Calu3 (cell line): Measurements from ENCODE around the gene EYA4. TPM values are rescaled to one million over a fixed set of nuclear protein-coding genes. Genes with fewer than 3 reads are reported as not detected.

Experiments
- BruUV-seq: library from RNA; stranded (reverse); fragments of 400-500 nt; replicated peaks from 2 replicates; lab custom pipeline; 2021; lab: Mats Ljungman, UMichigan
- CTCF ChIA-PET: fragments of 300-600 bp; sonication (Branson Sonifier 250); formaldehyde crosslinking; loops from one replicate; lab custom pipeline; 2022; ENCODE audit warnings: antibody characterized with exemption; lab: Charles Lee
- DNase-seq: peaks from one replicate; pipeline ENCODE4 v3.0.0; 2022
- H3K27ac Mint-ChIP-seq: one replicate; pipeline ENCODE4 v1.8.0; 2022; ENCODE audit warnings: mixed read lengths; ENCODE audit not compliant: unreplicated experiment
- H3K27me3 Mint-ChIP-seq: one replicate; pipeline ENCODE4 v1.8.0; 2022; ENCODE audit warnings: mixed read lengths; ENCODE audit not compliant: unreplicated experiment
- H3K36me3 Mint-ChIP-seq: one replicate; pipeline ENCODE4 v1.8.0; 2022; ENCODE audit warnings: mild to moderate bottlenecking, moderate library complexity, mixed read lengths; ENCODE audit not compliant: insufficient read depth, unreplicated experiment
- H3K4me1 Mint-ChIP-seq: one replicate; pipeline ENCODE4 v1.8.0; 2022; ENCODE audit warnings: mild to moderate bottlenecking, low read depth, mixed read lengths; ENCODE audit not compliant: unreplicated experiment
- H3K4me3 Mint-ChIP-seq: one replicate; pipeline ENCODE4 v1.8.0; 2022; ENCODE audit warnings: mild to moderate bottlenecking, low read depth, moderate library complexity, mixed read lengths; ENCODE audit not compliant: unreplicated experiment
- H3K9me3 Mint-ChIP-seq: one replicate; pipeline ENCODE4 v1.8.0; 2022; ENCODE audit warnings: low read depth, mixed read lengths; ENCODE audit not compliant: unreplicated experiment
- CTCF ChIP-seq: fragments of 200-600 bp; IDR thresholded peaks from one replicate; pipeline ENCODE4 v1.8.0; 2022; ENCODE audit warnings: antibody characterized with exemption; ENCODE audit not compliant: unreplicated experiment
- intact Hi-C: fragments of 100-400 bp; cut with micrococcal nuclease; formaldehyde crosslinking; loops from one replicate; pipeline ENCODE4 v1.10.0; 2022; ENCODE audit not compliant: unreplicated experiment
- total RNA-seq: library from RNA; stranded (reverse); gene quantifications from 2 replicates; pipeline ENCODE4 v1.2.3, GENCODE V29; 2022

EYA4 gene
- total RNA-seq, 1 experiment from 2014 or later = 55.1 TPM

DNA sequence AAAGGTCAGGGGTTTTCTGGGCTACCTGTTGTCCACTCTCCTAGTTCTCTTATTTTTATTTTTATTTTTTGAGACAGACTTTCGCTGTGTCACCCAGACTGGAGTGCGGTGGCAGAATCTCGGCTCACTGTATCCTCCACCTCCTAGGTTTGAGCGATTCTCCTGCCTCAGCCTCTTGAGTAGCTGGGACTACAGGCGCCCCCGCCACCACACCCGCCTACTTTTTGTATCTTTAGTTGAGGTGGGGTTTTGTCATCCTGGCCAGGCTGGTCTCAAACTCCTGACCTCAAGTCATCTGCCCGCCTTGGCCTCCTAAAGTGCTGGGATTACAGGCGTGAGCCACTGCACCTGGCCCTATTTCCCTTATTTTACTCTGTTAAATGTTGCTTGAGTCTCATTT, 149.0 kb downstream of the EYA4 start:
- CTCF ChIA-PET = no interaction called here
- no peak for TF ChIP-seq CTCF
- Mint-ChIP-seq H3K9me3 (no peaks in the 10 kb centered on the region), H3K27me3 (no peaks in the 10 kb centered on the region), H3K4me1 (peaks cover 37% of the 10 kb centered on the region), H3K4me3 (no peak overlapping the region), H3K27ac (no peak overlapping the region), H3K36me3 (no peaks in the 10 kb centered on the region)
- intact Hi-C loops = no loop called here
- no peak for DNase-seq
- no TSS peak for BruUV-seq

- CTCF ChIA-PET = interaction anchor here (0.7 kb wide), 1 partner anchor 93 kb away, joined by 3 read pairs; no protein-coding TSS in a partner anchor
- peaks cover 49% of the 10 kb centered on the region for H3K4me1 Mint-ChIP-seq
- H3K4me3 Mint-ChIP-seq = no peak overlapping the region
- H3K27ac Mint-ChIP-seq = no peak overlapping the region
- intact Hi-C loops = no loop called here
- TF ChIP-seq CTCF = no peak
- no peak for DNase-seq
- H3K27me3 Mint-ChIP-seq = no peaks in the 10 kb centered on the region
- no peaks in the 10 kb centered on the region for H3K36me3 Mint-ChIP-seq
- BruUV-seq = no TSS peak
- H3K9me3 Mint-ChIP-seq = peaks cover 2% of the 10 kb centered on the region
Observed at GRCh38 chr6:133392015-133392414, 150.9 kb downstream of the EYA4 start.

GRCh38 chr6:133392641-133393040, 151.5 kb downstream of the EYA4 start:
- Mint-ChIP-seq H3K4me1 (peaks cover 53% of the 10 kb centered on the region), H3K9me3 (peaks cover 2% of the 10 kb centered on the region), H3K4me3 (no peak overlapping the region), H3K27ac (no peak overlapping the region), H3K36me3 (no peaks in the 10 kb centered on the region), H3K27me3 (no peaks in the 10 kb centered on the region)
- intact Hi-C loops = no loop called here
- no peak for TF ChIP-seq CTCF
- no TSS peak for BruUV-seq
- CTCF ChIA-PET = no interaction called here
- no peak for DNase-seq

DNA sequence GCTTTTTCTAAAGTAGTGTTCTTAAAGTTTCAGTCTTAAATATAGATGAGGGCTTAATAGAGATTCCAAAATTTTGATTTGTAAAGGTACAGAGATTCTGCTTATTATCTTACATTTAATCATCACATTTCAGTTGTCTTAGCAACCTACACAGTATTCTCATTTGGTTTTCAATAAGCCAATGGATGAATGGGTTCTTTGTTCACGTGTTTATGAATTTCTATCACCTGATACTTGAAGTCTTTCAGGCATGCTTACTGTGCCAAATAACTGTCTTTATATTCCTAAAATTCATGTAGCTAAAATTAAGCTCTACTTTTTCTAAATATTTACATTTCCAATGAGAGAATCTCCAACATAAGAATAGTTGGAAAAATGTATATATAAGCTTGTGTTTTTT, 152.7 kb downstream of the EYA4 start:
- Mint-ChIP-seq H3K4me1 (peaks cover 54% of the 10 kb centered on the region), H3K4me3 (no peak overlapping the region), H3K27ac (no peak overlapping the region), H3K36me3 (no peaks in the 10 kb centered on the region), H3K9me3 (peaks cover 2% of the 10 kb centered on the region), H3K27me3 (no peaks in the 10 kb centered on the region)
- CTCF ChIA-PET = interaction anchor here (0.6 kb wide), 1 partner anchor 1060 kb away, joined by 3 read pairs; no protein-coding TSS in a partner anchor
- no peak for DNase-seq
- no peak for TF ChIP-seq CTCF
- BruUV-seq = no TSS peak
- intact Hi-C loops = no loop called here
